Measurements from ENCODE around the gene SLIT1.

SLIT1 gene

DNA sequence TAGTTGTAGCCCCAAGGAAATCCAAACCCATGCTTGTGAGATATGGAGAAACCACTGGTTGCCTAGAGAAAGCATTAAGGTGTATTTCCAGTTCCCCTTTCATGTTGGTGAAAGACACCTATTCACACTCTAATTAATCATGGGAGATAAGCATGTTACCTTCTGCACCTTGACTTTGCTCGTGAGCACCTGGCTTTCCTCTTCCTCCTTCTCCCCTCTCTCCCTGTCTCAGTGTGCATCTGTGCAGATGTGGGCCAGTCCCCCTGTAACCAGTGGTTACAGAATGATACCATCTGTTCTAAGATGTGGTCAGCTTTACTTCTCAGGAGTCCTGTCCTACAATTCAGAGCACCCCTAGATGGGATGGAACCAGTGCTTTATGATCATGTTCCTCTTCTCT lies 193.0 kb downstream of the SLIT1 start:
- no peak for DNase-seq

DNA sequence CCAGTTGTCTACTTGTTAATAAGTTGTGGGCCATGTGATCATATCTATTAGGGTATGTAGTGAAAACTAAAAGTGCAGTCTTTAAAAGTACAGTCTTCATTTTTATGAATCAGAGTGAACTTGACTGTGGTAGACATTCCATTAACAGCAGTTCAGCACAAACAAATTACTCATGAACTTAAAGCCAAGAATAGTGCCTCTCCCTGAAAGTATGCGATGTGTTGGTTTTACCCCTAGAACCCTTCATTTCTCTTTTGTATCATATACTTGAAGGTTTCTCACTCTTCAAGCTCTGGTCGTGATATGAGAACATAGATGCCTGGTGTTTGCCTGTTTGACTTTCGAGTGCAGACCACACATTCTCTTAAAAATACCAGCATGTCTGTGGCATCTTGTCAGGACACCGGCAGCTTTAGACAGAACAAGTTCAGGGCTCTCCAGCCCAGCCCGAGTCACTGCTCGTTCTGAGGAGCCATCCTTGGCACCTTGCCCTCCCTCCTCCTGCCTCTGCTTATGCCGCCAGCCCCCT lies 194.4 kb downstream of the SLIT1 start:
- DNase-seq = no peak

DNA sequence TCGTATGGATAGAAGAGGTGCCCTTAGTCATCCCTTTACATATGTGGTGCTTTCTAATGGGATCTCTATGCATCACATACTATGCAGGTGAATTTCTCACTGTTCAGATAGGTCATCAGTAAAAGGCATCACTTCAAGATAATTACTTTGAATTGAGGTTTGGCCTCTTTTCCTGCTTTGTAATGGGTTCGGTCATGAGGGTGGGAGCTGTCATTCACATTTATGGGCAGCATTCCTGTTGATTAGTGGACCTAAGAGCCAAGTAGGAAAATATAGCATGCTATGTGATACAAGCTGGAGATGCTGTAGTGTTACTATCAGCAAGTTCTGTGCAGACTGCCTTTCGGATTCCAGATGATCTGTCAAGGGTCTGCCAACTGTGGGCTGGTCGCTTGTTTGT lies 197.3 kb downstream of the SLIT1 start:
- DNase-seq = no peak

DNA sequence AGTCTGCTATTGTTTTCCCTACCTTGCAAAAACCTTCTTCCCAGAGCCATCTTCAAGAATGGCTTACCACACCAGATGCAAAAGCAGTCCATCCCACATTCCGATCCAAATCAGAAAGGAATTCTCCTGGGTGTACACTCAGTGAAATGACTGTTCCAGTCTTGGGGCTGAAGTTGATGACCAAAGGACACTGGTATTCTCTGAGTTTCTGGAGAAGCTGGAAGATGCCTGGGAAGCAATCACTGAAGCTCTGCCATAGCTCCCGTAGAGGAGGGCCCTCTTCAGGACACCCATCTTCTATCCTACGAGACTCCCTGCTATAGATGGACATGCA lies 197.9 kb downstream of the SLIT1 start:
- DNase-seq = no peak

DNA sequence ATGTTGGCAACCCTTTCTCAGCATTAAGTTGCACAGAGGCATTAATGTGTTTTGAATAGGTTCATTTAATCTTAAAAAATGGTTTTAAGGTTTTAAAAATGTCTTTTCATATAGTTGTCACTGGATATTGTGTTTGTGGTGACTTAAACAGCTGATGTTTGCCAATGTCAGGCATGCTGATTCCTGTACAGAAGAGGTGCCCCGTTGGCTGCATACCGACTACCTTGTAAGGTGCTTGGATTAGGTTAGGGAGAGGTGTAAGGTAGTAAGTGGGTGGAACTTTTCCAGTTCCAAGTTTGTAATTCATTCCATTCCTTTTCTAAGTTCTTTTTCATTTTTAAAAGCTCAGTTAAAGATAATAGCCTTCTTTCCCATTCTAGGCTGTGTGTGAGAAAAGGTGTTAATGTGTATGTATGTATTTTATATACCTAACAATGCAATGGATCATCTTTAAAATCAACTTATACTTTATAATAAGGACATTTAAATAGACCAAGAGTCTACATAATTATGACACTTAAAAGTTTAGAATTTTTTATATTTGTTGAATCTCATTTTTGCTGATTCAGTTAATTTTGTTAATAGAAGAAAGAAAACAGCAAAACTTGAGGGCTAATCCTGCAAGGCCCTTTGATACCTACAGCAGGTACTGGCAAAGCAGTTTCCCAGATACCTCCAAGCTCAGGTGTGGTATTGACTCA lies 198.5 kb downstream of the SLIT1 start:
- DNase-seq = no peak

DNA sequence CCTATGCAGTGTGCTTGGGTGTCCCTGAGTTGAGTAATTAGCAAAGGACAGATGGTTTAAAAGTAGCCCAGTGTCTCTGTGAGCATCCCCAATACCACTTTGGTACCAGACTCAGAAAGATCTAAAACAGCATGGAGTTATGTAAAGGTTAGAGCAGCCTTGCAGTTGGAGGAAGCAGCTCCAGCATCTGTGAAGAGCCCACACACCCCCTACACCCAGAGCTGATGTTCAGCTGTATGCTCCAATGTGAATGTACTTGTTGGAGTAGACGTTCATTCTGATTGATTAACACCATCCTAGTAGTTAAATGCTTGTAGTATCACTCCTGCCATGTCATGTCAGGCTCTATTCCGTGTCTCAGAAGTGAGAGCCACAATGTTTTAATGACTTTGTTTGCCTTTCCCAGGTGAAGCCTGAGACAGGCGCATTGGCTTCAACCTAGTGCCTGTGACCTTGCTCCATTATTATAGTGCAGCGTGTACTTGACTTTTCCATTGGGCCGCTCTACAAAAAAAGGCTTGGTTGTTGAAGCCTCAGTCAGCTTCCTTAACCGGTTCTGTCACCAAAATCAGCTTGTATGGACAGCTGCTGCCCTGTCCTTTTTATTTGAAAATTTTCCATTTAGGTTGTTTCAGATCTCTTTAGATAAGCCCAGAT lies 199.4 kb downstream of the SLIT1 start:
- DNase-seq = no peak

DNA sequence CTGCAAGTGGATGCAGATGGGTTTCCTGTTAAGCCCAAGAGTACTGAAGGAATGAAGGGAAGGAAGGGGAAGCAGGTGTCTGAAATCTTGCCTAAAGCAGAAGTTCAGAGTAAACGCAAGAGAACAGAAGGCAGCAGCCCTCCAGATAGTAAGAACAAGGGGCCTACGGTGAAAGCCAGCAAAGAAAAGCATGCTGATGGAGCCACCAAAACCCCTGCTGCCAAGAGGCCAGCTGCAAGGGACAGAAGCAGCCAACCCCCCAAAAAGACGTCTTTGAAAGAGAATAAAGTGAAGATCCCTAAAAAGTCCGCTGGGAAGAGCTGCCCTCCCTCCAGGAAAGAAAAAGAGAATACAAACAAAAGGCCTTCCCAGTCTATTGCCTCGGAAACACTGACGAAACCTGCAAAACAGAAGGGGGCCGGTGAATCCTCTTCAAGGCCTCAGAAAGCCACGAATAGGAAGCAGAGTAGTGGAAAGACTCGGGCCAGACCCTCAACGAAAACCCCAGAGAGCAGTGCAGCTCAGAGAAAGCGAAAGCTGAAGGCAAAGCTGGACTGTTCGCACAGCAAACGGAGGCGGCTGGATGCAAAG lies 201.1 kb downstream of the SLIT1 start:
- no peak for DNase-seq

DNA sequence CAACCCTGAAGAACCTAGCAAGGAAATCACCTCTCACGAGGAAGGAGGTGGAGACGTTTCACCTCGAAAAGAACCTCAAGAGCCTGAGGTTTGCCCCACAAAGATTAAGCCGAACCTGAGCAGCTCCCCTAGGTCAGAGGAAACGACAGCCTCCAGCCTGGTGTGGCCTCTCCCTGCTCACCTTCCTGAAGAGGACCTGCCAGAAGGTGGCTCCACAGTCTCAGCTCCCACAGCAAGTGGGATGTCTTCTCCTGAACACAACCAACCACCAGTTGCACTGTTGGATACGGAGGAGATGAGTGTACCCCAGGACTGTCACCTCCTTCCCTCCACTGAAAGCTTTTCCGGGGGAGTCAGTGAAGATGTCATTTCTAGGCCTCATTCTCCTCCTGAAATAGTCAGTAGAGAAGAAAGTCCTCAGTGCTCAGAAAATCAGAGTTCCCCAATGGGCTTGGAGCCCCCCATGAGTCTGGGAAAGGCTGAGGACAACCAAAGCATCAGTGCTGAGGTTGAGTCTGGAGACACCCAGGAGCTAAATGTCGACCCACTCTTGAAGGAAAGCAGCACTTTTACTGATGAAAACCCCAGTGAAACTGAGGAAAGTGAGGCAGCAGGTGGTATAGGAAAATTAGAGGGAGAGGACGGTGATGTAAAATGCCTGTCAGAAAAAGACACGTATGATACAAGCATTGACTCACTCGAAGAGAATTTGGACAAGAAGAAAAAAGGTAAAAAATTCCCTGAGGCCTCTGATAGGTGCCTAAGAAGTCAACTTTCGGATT lies 203.4 kb downstream of the SLIT1 start:
- DNase-seq = no peak

DNA sequence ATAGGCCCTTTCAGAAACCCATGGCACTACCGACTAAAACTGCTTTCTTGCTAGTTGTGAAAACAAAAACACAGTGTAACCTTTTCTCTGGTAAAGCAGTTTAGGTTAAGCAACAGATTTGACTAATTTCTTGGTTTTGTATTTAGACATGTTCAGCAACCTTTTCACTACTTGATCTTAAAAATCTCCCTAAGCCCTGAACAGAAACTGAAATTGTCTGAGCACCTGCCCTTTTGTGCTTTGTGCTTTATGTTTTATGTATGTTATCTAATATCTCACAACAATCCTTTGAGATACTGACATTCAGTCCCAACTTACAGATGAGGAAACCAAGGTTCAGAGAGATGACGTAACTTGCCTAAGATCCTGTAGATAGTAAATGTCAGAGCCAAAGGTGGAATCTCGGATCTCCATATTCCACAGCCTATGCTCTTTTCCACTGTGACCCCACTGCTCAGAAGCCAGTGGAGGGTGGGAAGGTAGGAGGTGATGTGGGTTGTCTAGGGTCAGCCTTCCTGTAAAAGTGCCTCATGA lies 207.1 kb downstream of the SLIT1 start:
- DNase-seq = no peak

DNA sequence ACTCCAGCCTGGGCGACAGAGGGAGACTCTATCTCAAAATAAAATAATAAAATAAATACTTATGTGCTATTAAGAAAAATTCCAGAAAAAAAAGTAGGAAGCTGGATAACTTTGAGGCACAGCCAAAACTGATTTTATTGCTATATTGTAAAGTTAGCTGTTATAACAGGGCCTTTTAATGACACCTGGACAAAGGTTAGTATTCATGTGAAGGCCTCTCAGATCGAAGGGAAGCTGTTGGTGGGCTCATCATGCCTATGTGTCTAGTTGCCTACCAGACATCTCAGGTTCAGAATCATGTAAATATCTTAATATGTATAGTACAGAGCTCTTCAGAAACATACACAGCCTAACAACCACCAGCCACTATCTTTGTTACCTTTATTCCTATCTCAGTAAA lies 210.6 kb downstream of the SLIT1 start:
- no peak for DNase-seq

DNA sequence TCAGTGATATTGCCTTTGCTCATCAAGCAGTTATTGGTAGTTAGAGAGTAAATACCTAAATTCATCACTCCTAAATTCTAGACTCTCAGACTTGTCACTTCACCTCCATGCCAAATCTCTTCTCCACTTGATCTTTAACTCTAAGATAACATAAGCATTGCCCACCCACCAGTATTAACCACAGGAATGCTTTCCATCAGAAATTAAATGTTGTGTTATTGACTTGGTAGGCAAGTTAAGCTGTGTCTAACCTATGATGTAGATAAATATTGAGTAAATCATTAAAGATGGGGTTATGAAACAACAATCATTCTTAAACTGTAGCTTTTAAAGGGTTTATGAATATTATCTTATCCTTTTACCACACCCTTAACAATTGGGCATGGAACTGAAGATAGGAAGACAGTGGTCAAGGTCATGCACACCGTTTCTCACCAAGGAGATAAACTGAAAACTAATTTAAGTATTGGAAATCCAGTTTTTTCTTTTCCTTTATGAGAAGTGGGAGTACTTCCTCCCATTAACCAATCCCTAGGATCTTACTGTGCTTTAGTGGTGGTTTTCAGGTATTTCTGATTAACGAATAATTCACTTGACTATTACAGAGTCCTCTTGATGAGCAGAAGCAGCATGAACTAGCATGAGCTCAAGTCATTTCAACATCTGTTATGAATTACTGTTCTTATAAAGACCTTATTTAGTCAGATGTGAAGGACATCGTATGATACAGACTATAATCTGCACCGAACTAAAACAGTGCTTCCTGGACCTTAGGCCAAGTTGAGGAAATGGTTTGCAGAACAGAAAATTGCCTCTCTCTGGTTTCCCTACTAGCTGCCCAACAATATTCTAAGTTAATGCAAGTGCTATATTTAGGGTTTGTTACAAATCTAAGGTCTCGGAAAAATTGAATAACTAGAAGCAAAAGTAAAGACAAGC lies 211.7 kb downstream of the SLIT1 start:
- no peak for DNase-seq

DNA sequence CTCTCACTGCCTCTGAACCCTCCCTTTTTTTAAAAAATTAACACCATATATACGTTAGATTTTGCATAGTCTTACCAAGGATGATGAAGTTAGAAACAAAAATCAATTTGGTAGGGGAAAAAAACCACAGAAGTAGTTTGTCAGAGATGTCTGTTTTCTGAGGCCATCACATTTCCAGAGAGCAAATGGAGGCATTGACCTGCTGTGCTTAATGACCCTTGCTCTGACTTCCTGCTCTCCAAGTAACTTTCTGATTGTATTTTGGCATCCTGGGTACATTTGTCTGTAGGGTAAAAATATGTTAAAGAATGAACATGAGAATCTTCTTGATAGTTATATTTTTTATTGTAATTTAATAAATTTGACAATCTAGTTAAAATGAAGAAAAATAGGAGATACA lies 213.5 kb downstream of the SLIT1 start:
- DNase-seq = no peak

DNA sequence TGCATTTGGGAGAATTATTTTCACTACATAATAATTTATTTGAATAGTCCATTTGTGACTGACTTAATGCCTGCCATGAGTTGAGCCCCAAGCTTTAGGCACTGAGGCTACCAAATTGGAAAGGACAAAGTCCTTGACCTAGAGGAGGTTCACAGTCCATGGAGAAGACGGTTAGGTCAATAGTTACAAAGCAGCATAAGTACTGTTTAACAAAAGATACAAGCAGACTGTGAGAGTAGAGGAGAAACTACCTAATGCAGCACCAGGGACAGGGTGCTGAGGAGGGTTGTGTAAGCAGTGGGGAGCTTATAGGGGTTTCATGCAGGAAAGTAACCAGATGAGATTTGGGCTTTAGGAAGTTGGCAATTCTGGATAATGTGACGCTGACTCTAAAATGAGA lies 214.4 kb downstream of the SLIT1 start:
- no peak for DNase-seq

DNA sequence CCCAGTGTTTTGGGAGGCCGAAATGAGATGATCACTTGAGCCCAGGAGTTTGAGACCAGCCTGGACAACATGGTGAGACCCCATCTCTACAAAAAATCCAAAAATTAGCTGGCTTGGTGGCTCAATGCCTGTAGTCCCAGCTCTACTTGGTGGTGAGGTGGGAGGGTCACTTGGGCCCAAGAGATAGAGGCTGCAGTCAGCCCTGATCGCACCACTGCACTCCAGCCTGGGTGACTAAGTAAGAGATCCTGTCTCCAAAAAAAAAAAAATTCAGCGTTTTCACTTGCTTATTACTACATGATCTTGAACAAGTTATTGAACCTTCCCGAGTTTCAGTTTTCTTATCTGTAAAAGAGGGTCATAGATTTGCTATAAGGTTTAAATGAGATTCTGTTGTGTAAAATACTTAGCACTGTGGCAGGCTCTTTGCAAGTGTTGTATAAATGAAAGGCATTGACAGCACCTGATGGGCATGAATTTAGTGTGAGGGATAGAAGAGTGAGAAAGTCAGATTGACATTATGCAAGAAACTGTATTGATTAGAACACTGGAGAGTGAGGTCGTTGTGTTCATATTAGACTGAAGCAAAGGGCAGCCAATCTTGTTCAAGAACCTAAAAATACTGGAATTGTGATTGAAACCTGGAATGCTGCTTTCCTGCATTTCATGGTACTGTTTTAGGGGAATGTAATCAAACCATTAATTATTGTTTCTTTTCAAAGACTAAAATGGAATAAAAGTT lies 216.9 kb downstream of the SLIT1 start:
- no peak for DNase-seq

DNA sequence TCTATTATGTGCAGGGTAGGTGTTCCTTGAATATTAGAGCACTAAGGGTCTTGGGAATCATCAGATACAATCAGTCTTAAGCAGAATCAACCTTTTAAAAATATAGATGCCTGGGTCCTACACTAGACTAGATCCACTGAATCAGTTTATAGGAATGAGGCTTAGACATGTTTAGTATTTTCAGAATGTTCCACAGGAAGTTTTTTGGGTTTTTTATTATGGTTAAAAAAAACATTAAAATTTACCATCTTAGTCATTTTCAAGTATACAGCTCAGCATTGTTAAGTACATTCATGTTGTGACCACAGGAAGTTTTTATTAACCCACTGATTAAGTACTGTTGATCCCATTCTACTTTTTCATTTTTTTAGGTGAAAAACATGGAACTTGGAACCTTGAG lies 217.9 kb downstream of the SLIT1 start:
- DNase-seq = no peak

DNA sequence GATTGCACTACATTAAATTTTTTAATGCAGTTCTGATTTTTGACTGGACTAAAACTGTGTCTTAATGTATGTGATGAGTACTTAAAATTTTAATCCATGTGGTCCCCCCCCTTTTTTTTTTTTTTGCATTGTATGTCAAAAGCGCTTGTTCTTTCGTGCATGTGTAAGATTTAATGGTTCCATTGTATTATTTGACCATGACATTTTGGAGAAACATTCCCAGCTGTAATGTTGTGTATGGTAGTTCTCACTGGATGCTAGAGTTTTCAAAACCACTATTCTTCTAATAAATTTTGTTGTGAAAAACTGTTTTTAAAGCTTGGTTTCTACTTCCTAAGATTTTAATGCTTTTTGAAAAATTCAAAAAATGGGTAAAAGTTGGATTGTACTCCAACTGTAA lies 221.6 kb downstream of the SLIT1 start:
- DNase-seq = no peak

DNA sequence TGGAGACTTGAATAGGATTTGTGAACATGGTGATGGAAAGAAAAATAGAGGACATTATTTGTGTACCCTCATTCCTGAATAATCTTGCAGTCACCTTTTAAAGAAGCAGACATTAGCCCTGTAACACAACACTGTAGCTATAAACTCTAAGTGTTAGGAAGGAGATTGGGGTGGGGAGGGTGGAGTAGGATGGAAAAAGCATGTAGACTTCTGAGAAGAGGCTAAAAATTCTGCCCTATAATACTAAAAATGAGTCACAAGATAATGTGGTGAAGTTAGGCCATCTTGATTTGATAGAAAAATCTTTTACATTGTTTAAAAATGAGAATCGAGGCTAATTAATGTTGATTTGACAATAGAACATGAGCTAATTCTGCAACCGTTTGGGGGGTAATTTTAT lies 224.9 kb downstream of the SLIT1 start:
- no peak for DNase-seq

DNA sequence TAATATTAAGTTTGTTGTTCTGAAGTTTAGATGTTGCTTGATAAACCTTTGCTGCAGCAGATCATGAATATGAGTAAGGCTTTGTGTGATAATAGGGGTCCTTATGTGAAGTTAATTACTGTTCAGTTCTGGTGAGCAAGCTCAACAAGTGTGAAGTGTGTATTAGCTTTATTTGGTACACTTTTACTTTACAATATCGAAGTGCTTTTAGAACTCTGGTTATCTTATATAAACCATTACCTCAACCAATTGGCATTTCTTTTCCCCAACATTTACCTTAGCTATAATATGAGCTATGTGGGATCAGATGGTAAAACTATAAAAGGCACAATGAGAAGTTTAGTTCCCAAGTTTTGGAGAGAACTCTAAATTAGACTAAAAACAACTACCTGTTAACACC lies 226.0 kb downstream of the SLIT1 start:
- DNase-seq = no peak

DNA sequence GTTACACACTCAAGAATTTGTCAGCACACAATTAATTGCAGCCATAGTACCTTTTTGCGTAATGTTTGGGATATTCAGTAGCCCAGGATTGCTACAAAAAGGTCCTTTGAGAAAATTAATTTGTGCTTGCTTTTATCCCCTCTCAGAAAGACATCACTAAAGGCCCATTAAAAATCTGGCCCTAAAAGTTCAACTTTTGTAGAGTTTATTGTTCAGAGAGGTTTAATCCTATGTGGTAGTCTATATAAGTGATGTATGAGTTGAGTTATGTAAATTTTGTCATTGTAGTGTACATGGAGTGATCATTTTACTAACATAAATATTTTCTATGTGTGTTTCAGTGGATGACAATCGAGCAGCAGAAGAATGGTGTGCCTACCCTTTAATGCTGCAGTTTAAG lies 227.7 kb downstream of the SLIT1 start:
- no peak for DNase-seq

DNA sequence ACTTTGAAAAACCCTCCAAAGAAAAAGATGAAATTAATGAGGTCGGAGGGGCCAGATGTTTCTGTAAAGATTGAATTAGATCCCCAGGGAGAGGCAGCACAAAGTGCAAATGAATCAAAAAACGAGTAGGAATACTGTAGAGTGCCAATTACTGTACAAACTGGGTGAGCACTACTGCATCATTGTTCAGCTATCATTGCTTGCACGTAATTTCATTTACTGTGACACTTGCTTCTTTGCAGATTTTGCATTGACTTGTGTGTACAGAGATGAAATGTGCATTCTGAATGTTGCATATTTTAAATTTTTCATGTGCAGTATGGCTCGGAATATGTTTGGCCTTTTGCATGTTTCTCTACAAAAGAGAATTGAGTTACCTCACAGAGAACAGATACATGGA lies 230.0 kb downstream of the SLIT1 start:
- DNase-seq = no peak

DNA sequence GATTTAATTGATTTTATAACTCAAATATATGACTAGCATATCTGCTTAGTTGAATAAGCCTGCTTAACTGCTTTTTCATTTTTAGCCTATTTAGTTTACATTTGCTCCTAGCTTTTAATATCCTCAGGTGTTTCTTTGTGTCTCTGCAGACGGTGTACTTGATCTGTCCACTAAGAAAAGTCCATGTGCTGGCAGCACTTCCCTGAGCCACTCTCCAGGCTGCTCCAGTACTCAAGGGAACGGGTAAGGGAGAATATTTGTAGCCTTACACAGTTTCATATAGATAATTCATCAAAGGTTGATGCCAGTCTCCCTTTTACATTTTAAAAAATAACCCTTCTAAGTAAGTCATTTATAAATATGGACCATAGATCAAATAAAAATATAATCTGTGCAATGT lies 233.8 kb downstream of the SLIT1 start:
- no peak for DNase-seq

All from OCI-M1 (cell line).